ENCODE results near the gene C16orf90.

Gene C16orf90

GRCh38 chr16:3482659-3483241, 12.5 kb downstream of the C16orf90 start:
- ATAC-seq = no peak

GRCh38 chr16:3481696-3482658, 13.3 kb downstream of the C16orf90 start:
- no peak for ATAC-seq
- peak; percentile 74 for TF ChIP-seq TCF4 (CRISPR knock-in tag; IDR thresholded peaks at IDR 0.05; ENCODE audit: borderline replicate concordance)
- TF ChIP-seq SNAI2 (CRISPR knock-in tag; IDR thresholded peaks at IDR 0.05) = no peak

More at GRCh38 chr16:3482659-3483241, 12.5 kb downstream of the C16orf90 start:
- no peak for TF ChIP-seq TCF4 (CRISPR knock-in tag; IDR thresholded peaks at IDR 0.05; ENCODE audit: borderline replicate concordance)
- TF ChIP-seq ZNF8 (CRISPR knock-in tag; IDR thresholded peaks at IDR 0.05) = no peak
- no peak for TF ChIP-seq BACH2 (CRISPR knock-in tag; IDR thresholded peaks at IDR 0.05; ENCODE audit: borderline replicate concordance)
- no peak for TF ChIP-seq CSRNP3 (CRISPR knock-in tag; IDR thresholded peaks at IDR 0.05)

- TF ChIP-seq ZNF70 (CRISPR knock-in tag; IDR thresholded peaks at IDR 0.05) = no peak
- TF ChIP-seq ZNF8 (CRISPR knock-in tag; IDR thresholded peaks at IDR 0.05) = no peak
- TF ChIP-seq CREB5 (CRISPR knock-in tag; IDR thresholded peaks at IDR 0.05; ENCODE audit: low read depth) = no peak
- TF ChIP-seq CSRNP3 (CRISPR knock-in tag; IDR thresholded peaks at IDR 0.05) = no peak
- TF ChIP-seq ZC3H10 (CRISPR knock-in tag; IDR thresholded peaks at IDR 0.05) = no peak
- TF ChIP-seq GLIS3 (CRISPR knock-in tag; IDR thresholded peaks at IDR 0.05) = no peak
- no peak for TF ChIP-seq ARNTL (CRISPR knock-in tag; IDR thresholded peaks at IDR 0.05; ENCODE audit: borderline replicate concordance, low read depth)
- ATAC-seq = no peak; the same call in 2 of the 3 replicates
Measured at GRCh38 chr16:3480901-3481695, 14.2 kb downstream of the C16orf90 start.

GRCh38 chr16:3479654-3480216, 15.6 kb downstream of the C16orf90 start:
- TF ChIP-seq ISL1 (CRISPR knock-in tag; IDR thresholded peaks at IDR 0.05) (no peak), GLIS3 (CRISPR knock-in tag; IDR thresholded peaks at IDR 0.05) (no peak), ZFP30 (CRISPR knock-in tag; IDR thresholded peaks at IDR 0.05) (no peak), PATZ1 (CRISPR knock-in tag; IDR thresholded peaks at IDR 0.05; ENCODE audit: borderline replicate concordance) (no peak), PPARA (CRISPR knock-in tag; IDR thresholded peaks at IDR 0.05; ENCODE audit: borderline replicate concordance) (no peak), ZC3H10 (CRISPR knock-in tag; IDR thresholded peaks at IDR 0.05) (no peak), CREB5 (CRISPR knock-in tag; IDR thresholded peaks at IDR 0.05; ENCODE audit: low read depth) (no peak), TCF4 (CRISPR knock-in tag; IDR thresholded peaks at IDR 0.05; ENCODE audit: borderline replicate concordance) (no peak), CSDC2 (CRISPR knock-in tag; IDR thresholded peaks at IDR 0.05) (no peak), ESRRG (CRISPR knock-in tag; IDR thresholded peaks at IDR 0.05) (no peak), RARB (CRISPR knock-in tag; IDR thresholded peaks at IDR 0.05) (no peak), OSR1 (CRISPR knock-in tag; IDR thresholded peaks at IDR 0.05) (no peak), TSHZ2 (CRISPR knock-in tag; IDR thresholded peaks at IDR 0.05) (no peak)
- ATAC-seq = no peak
